GM18507 (cell line): ENCODE results near the gene PRUNE1.

ENCODE experiments used
- DNase-seq: peaks from one replicate; pipeline ENCODE4 v3.0.0; 2011; ENCODE audit warnings: low read depth; ENCODE audit not compliant: insufficient read length; ENCODE audit errors: extremely low spot score
- FAIRE-seq: peaks from 2 replicates; lab custom pipeline; 2011; peaks lifted over from hg19 to GRCh38; lab: Jason Lieb, UNC

Gene PRUNE1

GRCh38 chr1:150976879-150977694 lies 31.2 kb upstream of the PRUNE1 start:
- DNase-seq (no peak), FAIRE-seq (no peak)

DNA sequence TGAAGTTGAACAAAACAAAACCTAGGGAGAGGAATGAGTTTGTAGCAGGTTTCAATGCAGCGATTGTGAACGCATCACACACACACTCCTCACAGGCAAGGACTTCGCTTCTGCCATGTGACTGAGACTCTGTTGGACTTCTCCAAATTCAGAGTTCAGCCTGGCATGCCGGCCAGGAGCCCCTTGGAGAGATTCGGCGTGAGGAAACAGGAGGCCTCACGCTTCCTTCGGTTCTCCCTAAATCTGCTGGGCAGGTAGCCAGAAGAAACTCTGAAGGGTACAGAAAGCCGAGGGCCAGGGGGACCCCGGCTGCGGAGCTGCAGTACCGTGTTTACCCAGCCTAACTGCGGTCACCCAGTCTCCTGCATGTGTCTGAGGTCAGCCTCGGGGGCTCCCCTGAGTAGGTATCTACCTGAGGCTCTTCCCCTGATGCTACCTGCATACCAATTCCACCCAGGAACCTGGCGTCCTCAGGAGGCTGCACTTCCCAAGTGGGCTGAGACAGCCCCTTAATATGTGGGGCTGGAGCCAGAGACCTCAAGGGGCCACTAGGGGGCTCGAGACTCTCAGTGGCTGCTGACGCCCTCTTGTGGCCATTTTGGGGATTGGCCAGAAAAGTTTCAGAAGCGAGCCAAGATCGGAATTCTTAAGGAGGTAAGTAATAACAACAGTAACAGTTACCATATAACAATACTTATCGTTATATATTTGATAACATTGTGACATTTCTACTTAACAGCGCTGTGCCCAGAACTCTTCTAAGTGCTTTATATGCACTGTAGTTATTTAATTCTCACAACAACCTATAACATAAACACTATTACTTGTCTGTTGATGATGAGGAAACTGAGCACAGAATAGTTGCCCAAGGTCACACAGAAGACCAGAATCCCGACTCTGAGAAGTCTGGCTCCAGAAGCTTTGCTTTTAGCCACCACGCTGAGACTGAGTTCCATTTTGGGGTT lies 28.9 kb upstream of the PRUNE1 start:
- FAIRE-seq (peak; percentile 85), DNase-seq (peak; percentile 81)

GRCh38 chr1:150981177-150981804 lies 27.0 kb upstream of the PRUNE1 start:
- FAIRE-seq = no peak
- no peak for DNase-seq

- no peak for DNase-seq
- FAIRE-seq = no peak
Measured at GRCh38 chr1:150981805-150982712, 26.2 kb upstream of the PRUNE1 start, which contains the start of gene ANXA9. ANXA9 (plus strand) TSS chr1:150982292; CDS start chr1:150983106, 814 bp downstream.

- FAIRE-seq = no peak
- DNase-seq = no peak
Measured at GRCh38 chr1:150985179-150985825, 22.9 kb upstream of the PRUNE1 start.

GRCh38 chr1:150987924-150988323 lies 20.3 kb upstream of the PRUNE1 start:
- DNase-seq (no peak), FAIRE-seq (no peak)

DNA sequence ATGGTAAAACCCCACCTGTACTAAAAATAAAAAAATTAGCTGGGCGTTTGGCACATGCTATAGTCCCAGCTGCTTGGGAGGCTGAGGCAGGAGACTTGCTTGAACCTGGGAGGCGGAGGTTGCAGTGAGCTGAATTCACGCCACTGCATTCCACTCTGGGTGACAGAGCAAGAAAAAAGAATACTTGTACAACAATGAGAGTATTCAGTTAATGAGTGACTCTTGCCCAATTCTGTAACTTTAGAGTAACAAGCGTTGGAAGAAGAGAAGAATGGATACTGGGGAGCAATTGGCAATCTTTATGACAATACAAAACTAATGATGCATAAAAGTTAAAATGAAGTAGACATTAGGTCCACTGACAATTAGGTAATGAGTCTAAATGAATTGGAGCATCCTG lies 15.6 kb upstream of the PRUNE1 start:
- no peak for FAIRE-seq
- DNase-seq = no peak

GRCh38 chr1:150994248-150994647 lies 14.0 kb upstream of the PRUNE1 start:
- DNase-seq (no peak), FAIRE-seq (no peak)

DNA sequence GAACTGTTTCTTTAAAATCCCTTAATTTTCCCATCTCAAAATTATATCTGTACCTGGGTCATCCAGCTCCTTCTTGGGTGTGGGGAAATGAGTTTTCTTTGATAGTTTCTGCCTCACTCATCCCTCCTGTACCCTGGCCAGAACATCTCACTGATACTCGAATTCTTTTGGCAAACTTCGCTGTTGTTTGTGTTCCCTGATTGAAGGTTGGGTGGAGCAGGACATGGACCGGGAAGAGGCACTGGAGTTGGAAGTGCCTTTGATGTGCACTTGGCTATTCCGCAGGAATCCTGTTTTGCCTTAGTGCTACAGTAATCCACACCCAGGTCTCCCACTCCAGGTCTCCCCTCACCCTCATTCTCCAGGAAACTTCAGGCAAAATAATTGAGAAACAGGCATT lies 12.8 kb upstream of the PRUNE1 start:
- no peak for FAIRE-seq

DNA sequence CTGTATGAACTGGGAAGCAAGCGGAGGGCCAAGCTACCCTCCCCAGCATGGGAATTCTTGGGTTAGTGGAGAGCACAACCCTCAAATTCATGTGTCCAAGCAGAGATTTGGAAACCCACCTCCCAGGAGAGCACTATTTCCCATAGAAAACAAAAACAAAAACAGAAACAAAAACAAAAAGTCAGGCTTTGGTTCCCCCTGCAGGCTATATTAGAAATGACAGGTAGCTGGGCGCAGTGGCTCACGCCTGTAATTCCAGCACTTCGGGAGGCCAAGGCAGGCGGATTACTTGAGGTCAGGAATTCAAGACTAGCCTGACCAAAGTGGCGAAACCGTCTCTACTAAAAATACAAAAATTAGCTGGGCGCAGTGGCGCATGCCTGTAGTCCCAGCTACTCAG lies 12.4 kb upstream of the PRUNE1 start:
- FAIRE-seq (peak; percentile 53), DNase-seq (no peak)

More for the DNA sequence above, 12.8 kb upstream of the PRUNE1 start:
- DNase-seq = no peak

DNA sequence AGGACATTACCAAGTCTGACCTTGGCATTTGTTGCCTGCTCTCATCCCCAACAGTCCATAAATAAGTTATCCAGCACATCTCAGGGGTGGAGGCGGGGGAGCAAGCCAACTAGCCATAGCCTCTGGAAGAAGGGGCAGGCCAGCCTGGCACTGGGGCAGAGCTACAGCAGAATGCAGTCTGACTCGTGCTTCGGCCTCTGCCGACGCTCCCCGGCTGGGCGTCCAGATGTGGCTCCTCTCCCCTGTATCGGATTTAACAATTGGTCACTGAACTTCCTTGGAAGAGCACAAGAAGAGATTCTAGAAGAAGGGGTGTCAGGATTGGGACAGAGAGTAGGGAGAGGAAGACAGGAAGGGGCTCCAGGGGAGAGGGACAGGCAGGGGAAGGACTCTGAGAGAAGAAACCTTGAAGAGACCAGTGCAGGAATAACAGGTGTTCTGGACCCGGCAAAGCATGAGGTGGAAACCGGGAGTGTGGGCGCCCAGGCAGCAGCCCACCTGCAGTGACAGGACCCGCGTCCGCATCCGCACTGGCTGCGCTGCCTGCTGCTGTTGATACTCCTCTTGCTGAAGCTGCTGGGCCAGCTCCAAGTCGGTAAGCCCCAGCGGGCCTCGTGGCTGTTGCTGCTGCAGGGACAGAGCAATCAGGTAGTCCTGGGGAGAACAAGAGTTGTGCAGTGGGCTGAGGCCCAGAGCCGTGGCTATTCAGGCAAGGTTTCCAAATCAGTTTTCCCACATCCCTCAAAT lies 10.9 kb upstream of the PRUNE1 start:
- no peak for DNase-seq
- FAIRE-seq = no peak

DNA sequence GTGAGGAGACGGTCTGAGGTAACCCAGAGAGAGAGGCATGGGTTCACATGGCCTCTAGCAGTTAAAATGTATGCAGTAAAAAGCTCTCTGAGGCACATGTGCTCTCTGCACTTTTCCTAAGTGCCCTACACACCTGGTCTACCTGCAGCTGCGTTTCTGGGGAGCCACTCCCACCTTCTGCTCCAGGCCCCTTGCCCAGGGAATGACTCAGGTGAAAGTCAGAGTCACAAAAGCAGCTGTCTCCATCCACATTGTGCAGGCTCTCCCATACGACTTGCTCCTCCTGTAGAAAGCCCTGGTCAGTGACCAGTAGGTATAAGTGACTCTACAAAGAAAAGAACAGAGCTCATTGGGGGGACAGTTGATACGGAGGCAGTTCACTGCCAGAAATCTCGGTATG lies 10.3 kb upstream of the PRUNE1 start:
- no peak for DNase-seq
- no peak for FAIRE-seq

DNA sequence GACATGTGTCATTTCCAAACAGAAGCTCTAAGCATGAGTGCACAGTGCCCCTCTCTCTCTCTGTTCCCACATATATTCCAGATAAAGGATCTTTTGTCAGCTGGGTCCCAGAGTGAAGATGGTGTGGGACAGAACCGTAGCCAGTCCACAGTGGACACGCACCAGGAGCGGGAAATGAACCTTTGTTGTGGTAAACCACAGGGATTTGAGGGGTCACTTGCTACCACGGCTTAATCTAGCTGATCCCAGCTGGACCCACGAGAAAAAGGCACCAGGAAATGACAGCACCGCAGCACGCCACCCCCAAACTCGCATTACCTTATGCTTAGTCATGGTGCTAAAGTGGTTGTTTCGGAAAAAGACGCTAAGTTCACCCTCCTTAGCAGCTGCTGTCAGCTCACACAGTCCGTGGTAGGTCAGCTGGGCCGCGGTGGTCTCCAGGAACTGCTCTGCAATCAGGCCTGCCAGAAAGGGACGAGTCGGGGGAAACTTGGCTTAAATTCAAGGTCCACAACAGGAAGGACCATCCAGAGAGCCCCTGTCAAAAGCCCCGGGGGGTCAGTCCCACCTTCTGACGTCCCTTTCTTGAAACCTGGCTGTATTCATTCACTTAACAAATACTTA lies 9.1 kb upstream of the PRUNE1 start:
- DNase-seq (no peak), FAIRE-seq (no peak)

DNA sequence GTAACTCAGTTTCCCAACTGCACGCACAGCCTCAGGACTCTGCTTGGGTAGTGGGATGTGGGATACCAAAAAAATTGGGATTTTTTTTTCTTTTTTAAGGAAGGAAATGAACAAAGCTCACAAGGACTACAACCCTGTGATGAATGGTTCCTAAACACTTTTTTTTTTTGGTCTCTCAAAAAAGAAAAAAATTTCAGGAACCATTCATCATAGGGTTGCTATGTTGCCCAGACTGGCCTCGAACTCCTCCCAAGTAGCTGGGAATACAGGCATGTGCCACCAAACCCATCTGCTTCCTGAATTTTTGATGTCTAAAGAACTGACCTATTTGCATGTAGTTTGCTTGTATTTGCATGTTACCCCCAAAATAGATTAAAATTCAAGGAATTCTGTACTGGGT lies 8.3 kb upstream of the PRUNE1 start:
- DNase-seq (no peak), FAIRE-seq (no peak)

GRCh38 chr1:151000408-151000807 lies 7.8 kb upstream of the PRUNE1 start:
- DNase-seq = no peak
- no peak for FAIRE-seq

GRCh38 chr1:151001602-151002001 lies 6.6 kb upstream of the PRUNE1 start:
- DNase-seq (no peak), FAIRE-seq (no peak)

DNA sequence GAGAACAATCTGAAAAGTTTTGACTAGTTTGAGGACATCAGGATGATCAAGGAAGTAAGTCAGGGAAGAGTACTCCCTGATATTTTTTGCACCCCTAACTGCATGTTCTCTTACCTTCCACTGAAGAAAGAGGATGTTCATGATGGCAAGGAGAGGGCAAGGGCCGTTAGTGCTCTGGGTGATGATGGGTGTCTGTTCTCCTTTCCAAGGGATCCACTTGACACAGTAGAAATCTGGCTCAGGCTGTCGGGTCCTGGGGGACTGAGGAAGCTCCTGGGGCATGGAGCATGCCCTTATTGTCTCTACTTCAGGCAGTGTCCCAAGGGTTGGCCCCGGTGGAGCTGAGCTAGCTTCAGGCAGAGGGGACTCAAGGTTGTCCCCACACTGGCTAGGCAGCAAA lies 6.2 kb upstream of the PRUNE1 start:
- DNase-seq (no peak), FAIRE-seq (no peak)
